ENCODE data around the gene ZBTB39. TPM values are rescaled to one million over a fixed set of nuclear protein-coding genes. Genes with fewer than 3 reads are reported as not detected.

Gene ZBTB39
- total RNA-seq, 4 donors from 2014 or later = 2.1 to 6.5 (median 4.0) TPM

DNA sequence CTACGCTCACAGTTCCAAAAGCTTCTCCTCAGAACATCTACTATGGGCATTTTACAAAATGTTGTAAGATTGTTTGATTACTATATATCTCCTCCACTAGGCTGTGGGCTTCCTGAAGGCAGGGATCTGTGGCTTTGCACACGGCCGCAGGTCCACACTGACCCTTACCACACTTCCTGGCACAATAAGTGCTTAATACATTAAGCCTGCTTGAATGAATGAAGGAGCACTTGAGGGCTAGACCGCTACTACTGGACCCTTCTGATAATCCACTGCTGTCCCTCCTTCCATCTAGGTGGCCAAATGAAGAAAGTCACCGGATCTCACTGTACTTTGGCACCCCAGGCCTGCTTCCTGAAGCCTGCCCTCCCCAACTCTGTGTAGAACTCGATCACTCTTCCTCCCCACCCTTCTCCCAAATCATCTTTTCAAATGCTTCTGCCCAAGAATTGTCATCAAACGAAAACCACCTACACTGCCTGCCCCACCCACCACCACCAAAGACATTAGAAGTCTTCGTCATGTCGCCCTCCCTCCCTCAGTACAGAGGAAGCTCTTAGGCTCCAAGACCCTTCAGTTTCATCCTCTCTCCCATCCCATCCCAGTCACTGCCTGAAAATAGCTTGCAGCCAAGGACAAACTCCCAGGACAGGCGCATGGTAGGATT, 596 bp upstream of the ZBTB39 start:
- Histone ChIP-seq H3K9me3 (no peaks in the 10 kb centered on the region), H3K4me1 (peaks cover 13 to 37% (median 13%) of the 10 kb centered on the region in 3 donors), H3K4me3 (peak overlapping the region; percentile 87 to 95 (median 89)), H3K27ac (peak overlapping the region; percentile 71 to 89 (median 85)), H3K36me3 (peaks cover 16 to 29% (median 20%) of the 10 kb centered on the region in 3 donors), H3K27me3 (no peaks in the 10 kb centered on the region)
- DNase-seq = no peak
- 54 to 55% methylated on average over 9 to 10 of the region's 10 CpGs for WGBS, 2 donors
- no peak for TF ChIP-seq POLR2A (IDR thresholded peaks at IDR 0.05)
- TF ChIP-seq, protein P1, sequence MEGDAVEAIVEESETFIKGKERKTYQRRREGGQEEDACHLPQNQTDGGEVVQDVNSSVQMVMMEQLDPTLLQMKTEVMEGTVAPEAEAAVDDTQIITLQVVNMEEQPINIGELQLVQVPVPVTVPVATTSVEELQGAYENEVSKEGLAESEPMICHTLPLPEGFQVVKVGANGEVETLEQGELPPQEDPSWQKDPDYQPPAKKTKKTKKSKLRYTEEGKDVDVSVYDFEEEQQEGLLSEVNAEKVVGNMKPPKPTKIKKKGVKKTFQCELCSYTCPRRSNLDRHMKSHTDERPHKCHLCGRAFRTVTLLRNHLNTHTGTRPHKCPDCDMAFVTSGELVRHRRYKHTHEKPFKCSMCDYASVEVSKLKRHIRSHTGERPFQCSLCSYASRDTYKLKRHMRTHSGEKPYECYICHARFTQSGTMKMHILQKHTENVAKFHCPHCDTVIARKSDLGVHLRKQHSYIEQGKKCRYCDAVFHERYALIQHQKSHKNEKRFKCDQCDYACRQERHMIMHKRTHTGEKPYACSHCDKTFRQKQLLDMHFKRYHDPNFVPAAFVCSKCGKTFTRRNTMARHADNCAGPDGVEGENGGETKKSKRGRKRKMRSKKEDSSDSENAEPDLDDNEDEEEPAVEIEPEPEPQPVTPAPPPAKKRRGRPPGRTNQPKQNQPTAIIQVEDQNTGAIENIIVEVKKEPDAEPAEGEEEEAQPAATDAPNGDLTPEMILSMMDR (IDR thresholded peaks at IDR 0.05) = peak in 1 of 6 experiments; percentile 16
- intact Hi-C loops (cut with DNase I) = loop anchor here (5.0 kb wide), 1 partner anchor 55 kb away; no protein-coding TSS in a partner anchor

DNA sequence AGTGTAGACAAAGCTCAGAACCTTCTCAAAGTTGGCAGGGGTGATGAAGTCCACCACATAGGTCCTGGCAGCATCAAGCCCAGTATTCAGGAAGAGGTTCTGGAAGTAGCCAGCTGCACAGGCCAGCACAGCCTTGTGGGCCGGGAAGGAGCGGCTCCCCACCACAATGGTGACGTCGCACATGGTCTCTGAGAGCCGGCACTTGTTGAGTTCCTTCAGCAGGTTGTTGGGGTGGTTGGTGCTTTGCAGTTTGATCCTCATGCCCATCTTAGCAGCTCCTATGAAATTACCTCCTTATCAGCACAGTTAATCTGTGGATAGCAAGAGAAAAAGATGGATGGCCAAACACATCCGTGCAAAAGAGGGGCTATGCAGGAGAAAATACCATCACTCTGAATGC, 1.7 kb downstream of the ZBTB39 start:
- TF ChIP-seq, protein P1 (IDR thresholded peaks at IDR 0.05) = no peak
- no peak for TF ChIP-seq POLR2A (IDR thresholded peaks at IDR 0.05)
- no peak overlapping the region for H3K27ac ChIP-seq
- peaks cover 16 to 50% (median 20%) of the 10 kb centered on the region in 3 donors for H3K36me3 ChIP-seq
- no peak for DNase-seq
- intact Hi-C loops (cut with DNase I) = loop anchor here (5.0 kb wide), 1 partner anchor 58 kb away; no protein-coding TSS in a partner anchor
- H3K4me1 ChIP-seq = peaks cover 13 to 55% (median 19%) of the 10 kb centered on the region in 3 donors
- WGBS, 2 donors = 76 to 81% methylated on average over 2 to 6 of the region's 6 CpGs
- H3K27me3 ChIP-seq = no peaks in the 10 kb centered on the region
- no peak overlapping the region for H3K4me3 ChIP-seq
- H3K9me3 ChIP-seq = no peaks in the 10 kb centered on the region

DNA sequence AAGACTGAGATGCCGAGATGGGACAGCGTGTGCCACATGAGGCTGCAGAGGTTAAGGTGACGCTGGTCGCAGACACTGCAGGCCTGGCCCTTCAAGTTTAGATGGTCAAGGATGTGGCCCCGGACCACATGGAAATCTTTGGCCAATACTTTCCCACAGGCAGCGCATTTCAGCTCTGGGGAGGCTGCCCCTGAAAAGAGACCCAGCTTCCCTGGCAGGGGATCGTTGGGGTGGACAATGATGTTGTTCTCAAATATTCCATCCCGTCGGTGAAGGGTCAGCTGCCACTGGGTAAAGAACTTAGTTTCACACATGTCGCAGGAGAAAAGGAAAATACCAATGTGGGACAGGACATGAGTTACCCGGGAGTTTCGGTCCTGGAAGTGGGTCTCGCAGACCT, 3.0 kb downstream of the ZBTB39 start:
- peaks cover 13 to 56% (median 13%) of the 10 kb centered on the region in 3 donors for H3K4me1 ChIP-seq
- TF ChIP-seq POLR2A (IDR thresholded peaks at IDR 0.05) = no peak
- TF ChIP-seq, protein P1 (IDR thresholded peaks at IDR 0.05) = no peak
- H3K36me3 ChIP-seq = peaks cover 16 to 57% (median 20%) of the 10 kb centered on the region in 3 donors
- intact Hi-C loops (cut with DNase I) = no loop called here
- no peaks in the 10 kb centered on the region for H3K9me3 ChIP-seq
- WGBS, 2 donors = 89 to 98% methylated on average over 10 to 11 of the region's 13 CpGs
- no peaks in the 10 kb centered on the region for H3K27me3 ChIP-seq
- no peak overlapping the region for H3K4me3 ChIP-seq
- DNase-seq = no peak
- no peak overlapping the region for H3K27ac ChIP-seq

DNA sequence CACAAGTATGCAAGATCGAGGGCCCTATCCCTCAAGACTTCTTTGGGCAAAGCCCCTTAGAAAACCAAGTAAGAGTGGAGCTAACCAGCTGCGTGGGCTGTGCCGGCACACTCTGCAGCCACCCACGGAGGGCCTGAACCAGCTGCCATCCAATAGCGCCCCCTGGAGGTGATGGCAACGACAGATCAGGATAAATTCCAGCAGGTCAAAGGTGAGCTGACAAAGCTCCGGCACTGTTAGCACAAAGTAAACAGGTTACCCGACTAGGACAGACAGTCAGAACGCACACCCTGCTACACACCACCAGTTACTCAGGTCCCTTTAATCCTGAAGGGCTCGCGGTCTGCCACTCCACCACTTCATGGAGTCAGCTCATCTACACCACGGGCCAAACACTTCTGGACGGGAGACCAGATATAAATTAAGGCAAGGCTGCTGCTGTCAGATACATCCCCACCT, 4.9 kb downstream of the ZBTB39 start:
- 27 to 35% methylated on average over 7 to 10 of the region's 13 CpGs for WGBS, 2 donors
- TF ChIP-seq, protein P1 (IDR thresholded peaks at IDR 0.05) = peak; percentile 64 to 89 (median 78)
- no peak for TF ChIP-seq POLR2A (IDR thresholded peaks at IDR 0.05)
- peaks cover 16 to 66% (median 20%) of the 10 kb centered on the region in 3 donors for H3K36me3 ChIP-seq
- H3K4me1 ChIP-seq = peaks cover 7 to 47% (median 13%) of the 10 kb centered on the region in 3 donors
- no peaks in the 10 kb centered on the region for H3K27me3 ChIP-seq
- no peak overlapping the region for H3K4me3 ChIP-seq
- peak overlapping the region in 3 of 4 donors; percentile 14 to 42 (median 31) for H3K27ac ChIP-seq
- no peaks in the 10 kb centered on the region for H3K9me3 ChIP-seq
- DNase-seq = no peak
- intact Hi-C loops (cut with DNase I) = no loop called here

DNA sequence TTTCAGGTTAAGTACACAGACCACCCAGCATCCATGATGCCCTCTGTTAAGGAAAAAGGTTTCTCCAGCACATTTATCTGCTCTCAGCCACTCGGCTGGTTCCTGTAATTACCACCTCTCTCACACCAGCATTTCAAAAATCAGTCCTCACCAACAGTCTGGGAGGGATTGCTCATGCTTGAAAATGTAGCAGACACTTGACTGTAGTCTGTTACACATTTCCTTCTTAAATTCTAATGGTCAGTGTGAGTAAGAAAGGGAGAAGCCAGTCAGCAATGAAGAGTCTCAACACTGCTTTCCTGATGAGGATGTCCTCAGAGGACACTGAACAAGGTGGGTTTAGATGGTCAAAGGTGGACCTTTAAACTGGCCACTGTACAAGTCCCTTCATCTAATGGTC, 6.0 kb downstream of the ZBTB39 start:
- Histone ChIP-seq H3K4me1 (peaks cover 3 to 42% (median 10%) of the 10 kb centered on the region in 3 donors), H3K36me3 (peaks cover 16 to 76% (median 20%) of the 10 kb centered on the region in 3 donors), H3K9me3 (no peaks in the 10 kb centered on the region), H3K27ac (no peak overlapping the region), H3K27me3 (no peaks in the 10 kb centered on the region), H3K4me3 (no peak overlapping the region)
- no peak for DNase-seq
- TF ChIP-seq, protein P1 (IDR thresholded peaks at IDR 0.05) = no peak
- no peak for TF ChIP-seq POLR2A (IDR thresholded peaks at IDR 0.05)
- intact Hi-C loops (cut with DNase I) = no loop called here
- 55 to 73% methylated on average over 1 of the region's 1 CpG for WGBS, 2 donors
